Erythroblast (primary cell): ENCODE results near the gene PODN.

Experiments
- GATA1 ChIP-seq: IDR thresholded peaks from 2 replicates; pipeline ENCODE4 v1.6.1; 2011; ENCODE audit warnings: low read depth, mild to moderate bottlenecking, control low read depth, low read length, moderate library complexity
- POLR2A ChIP-seq: IDR thresholded peaks from 2 replicates; pipeline ENCODE4 v1.6.1; 2011; ENCODE audit warnings: mild to moderate bottlenecking, low read length

GRCh38 chr1:53024117-53024516 lies 37.9 kb upstream of the PODN start:
- TF ChIP-seq POLR2A: no peak
- TF ChIP-seq GATA1: no peak
